CD8-positive, alpha-beta memory T cell (primary cell): ENCODE results near the gene PCK2. TPM values are rescaled to one million over a fixed set of nuclear protein-coding genes. Genes with fewer than 3 reads are reported as not detected.

Source experiments
- CTCF ChIA-PET: fragments of 350-600 bp; sonication (Branson Sonifier 250); formaldehyde crosslinking; loops from one replicate; lab custom pipeline; 2021; ENCODE audit warnings: antibody characterized with exemption; lab: Charles Lee
- POLR2A ChIA-PET: fragments of 350-600 bp; sonication (Branson Sonifier 250); formaldehyde crosslinking; loops from one replicate; lab custom pipeline; 2021; ENCODE audit warnings: antibody characterized with exemption; lab: Charles Lee
- DNase-seq, 5 donors: peaks; one replicate each; pipeline versions ENCODE4 v3.0.0 to v3.0.0-alpha.2; 2020 to 2022; ENCODE audit warnings: mixed read lengths in 1 of 5
- H3K27ac ChIP-seq: one replicate; pipeline ENCODE4 v1.7.0; 2013; ENCODE audit warnings: low read depth, mild to moderate bottlenecking, low read length, moderate library complexity
- H3K27me3 ChIP-seq: 2 replicates; pipeline ENCODE4 v1.7.0; 2013; ENCODE audit warnings: low read length, mild to moderate bottlenecking; ENCODE audit not compliant: insufficient read depth, poor library complexity, severe bottlenecking
- H3K36me3 ChIP-seq: 2 replicates; pipeline ENCODE4 v1.7.0; 2013; ENCODE audit warnings: mild to moderate bottlenecking, low read length, moderate library complexity; ENCODE audit not compliant: insufficient read depth
- H3K4me1 ChIP-seq: 2 replicates; pipeline ENCODE4 v1.7.0; 2013; ENCODE audit warnings: mild to moderate bottlenecking, low read length, moderate library complexity; ENCODE audit not compliant: insufficient read depth
- H3K4me3 ChIP-seq: 2 replicates; pipeline ENCODE4 v1.7.0; 2013; ENCODE audit warnings: mild to moderate bottlenecking, low read length
- H3K9me3 ChIP-seq: 2 replicates; pipeline ENCODE4 v1.7.0; 2013; ENCODE audit warnings: mild to moderate bottlenecking, low read length
- H3K27ac Mint-ChIP-seq, 8 donors: one replicate each; pipeline ENCODE4 v1.8.0; 2020 to 2021; ENCODE audit warnings: mixed read lengths in 8 of 8, mild to moderate bottlenecking in 6 of 8, inconsistent platforms in 3 of 8, moderate library complexity in 3 of 8
- H3K27me3 Mint-ChIP-seq, 2 donors: one replicate each; pipeline ENCODE4 v1.8.0; 2020 to 2021; ENCODE audit warnings: mixed read lengths in 2 of 2, mild to moderate bottlenecking in 1 of 2, moderate library complexity in 1 of 2
- H3K36me3 Mint-ChIP-seq, 3 donors: one replicate each; pipeline ENCODE4 v1.8.0; 2020 to 2021; ENCODE audit warnings: mixed read lengths in 3 of 3, inconsistent platforms in 1 of 3, mild to moderate bottlenecking in 1 of 3
- H3K4me1 Mint-ChIP-seq, 3 donors: one replicate each; pipeline ENCODE4 v1.8.0; 2020 to 2021; ENCODE audit warnings: mixed read lengths in 3 of 3, inconsistent platforms in 1 of 3, mild to moderate bottlenecking in 1 of 3
- H3K4me3 Mint-ChIP-seq, 7 donors: one replicate each; pipeline ENCODE4 v1.8.0; 2020 to 2021; ENCODE audit warnings: mixed read lengths in 7 of 7, mild to moderate bottlenecking in 6 of 7, moderate library complexity in 4 of 7, inconsistent platforms in 2 of 7
- H3K9me3 Mint-ChIP-seq, 5 donors: one replicate each; pipeline ENCODE4 v1.8.0; 2020 to 2022; ENCODE audit warnings: mixed read lengths in 5 of 5, mild to moderate bottlenecking in 3 of 5, moderate library complexity in 2 of 5, inconsistent platforms in 1 of 5
- polyA plus RNA-seq: library from polyadenylated mRNA; unstranded; fragments of 300-500 nt; fragmentation: Illumina TruSeq; gene quantifications from one replicate; pipeline ENCODE4 v1.2.3, GENCODE V29; 2021
- total RNA-seq, 2 experiments: library from RNA; stranded (reverse); gene quantifications; one replicate each; pipeline ENCODE4 v1.2.3, GENCODE V29; 2021

Gene PCK2
- total and polyA plus RNA-seq, 3 experiments from 2014 or later = 16.9 to 88.3 (median 79.6) TPM

DNA sequence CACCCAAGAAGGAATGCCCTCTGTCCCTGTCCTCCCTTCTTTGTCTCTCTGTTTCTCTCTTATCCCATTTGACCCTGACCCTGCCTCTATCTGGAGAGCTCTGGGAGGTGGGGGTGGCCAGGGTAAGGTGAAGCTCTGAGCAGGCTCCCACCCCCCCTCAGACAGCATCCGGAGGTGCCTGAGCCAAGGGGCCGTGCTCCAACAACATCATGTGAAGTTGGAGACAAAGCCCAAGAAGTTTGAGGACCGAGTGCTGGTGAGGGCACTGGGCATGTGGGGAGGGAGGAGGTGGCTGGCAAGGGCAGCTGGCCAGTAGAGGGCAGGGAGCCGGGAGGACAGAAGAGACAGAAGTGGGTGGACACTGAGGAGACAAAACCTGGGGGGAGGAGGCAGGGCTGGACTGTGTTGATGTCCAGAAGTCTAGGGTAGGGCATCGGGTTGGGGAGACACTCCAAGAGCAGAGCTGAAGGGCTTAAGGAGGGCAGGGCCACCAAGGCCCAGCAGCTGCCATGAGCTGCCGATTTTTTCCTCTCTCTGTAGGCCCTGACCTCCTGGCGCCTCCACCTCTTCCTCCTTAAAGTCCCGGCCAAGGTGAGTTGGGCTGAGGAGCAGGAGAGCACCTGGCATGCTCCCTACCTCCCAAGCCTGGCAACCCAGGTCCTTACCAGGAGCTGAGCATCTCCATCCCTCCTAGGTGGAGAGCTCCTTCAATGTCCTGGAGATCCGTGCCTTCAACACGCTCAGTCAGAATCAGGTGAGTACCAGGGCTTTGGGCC is 40.4 kb upstream of the PCK2 start:
- H3K4me1 ChIP-seq = peaks cover 9% of the 10 kb centered on the region
- peak overlapping the region; percentile 76 to 90 (median 83) for H3K4me3 Mint-ChIP-seq
- H3K4me3 ChIP-seq = no peak overlapping the region
- peaks cover 0 to 8% of the 10 kb centered on the region in 2 donors for H3K27me3 Mint-ChIP-seq
- H3K4me1 Mint-ChIP-seq = peaks cover 18 to 20% (median 20%) of the 10 kb centered on the region in 3 donors
- no peak overlapping the region for H3K27ac ChIP-seq
- peak overlapping the region in 2 of 8 donors; percentile 14 to 16 for H3K27ac Mint-ChIP-seq
- ChIA-PET POLR2A (interaction anchor here (0.6 to 1.2 kb wide), 2 partner anchors 27 to 54 kb away, joined by 3 to 5 read pairs; no protein-coding TSS in a partner anchor), CTCF (interaction anchor here (0.9 to 6.3 kb wide), 3 partner anchors 37 to 107 kb away, joined by 3 to 114 read pairs (median 4); no protein-coding TSS in a partner anchor)
- peaks cover 0 to 1% (median 0%) of the 10 kb centered on the region in 3 donors for H3K36me3 Mint-ChIP-seq
- H3K36me3 ChIP-seq = no peaks in the 10 kb centered on the region
- H3K9me3 Mint-ChIP-seq = no peaks in the 10 kb centered on the region
- DNase-seq = no peak
- no peaks in the 10 kb centered on the region for H3K9me3 ChIP-seq
- H3K27me3 ChIP-seq = no peaks in the 10 kb centered on the region

DNA sequence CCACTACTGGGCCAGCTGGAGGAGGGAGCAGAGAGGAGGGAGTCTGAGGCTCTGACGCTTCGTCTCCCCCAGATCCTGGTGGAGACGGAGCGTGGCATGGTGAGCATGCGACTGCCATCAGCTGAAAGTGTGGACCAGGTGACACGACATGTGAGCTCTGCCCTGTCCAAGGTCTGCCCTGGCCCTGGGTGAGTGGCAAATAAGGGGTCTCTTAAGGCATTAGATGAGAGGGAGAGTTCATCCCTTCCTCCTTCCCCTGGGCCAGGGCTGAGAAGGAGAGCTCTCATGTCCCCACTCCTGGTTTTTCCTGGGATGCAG is 39.8 kb upstream of the PCK2 start:
- H3K27me3 Mint-ChIP-seq = peaks cover 0 to 8% of the 10 kb centered on the region in 2 donors
- Histone ChIP-seq H3K4me1 (peaks cover 9% of the 10 kb centered on the region), H3K27ac (no peak overlapping the region), H3K4me3 (no peak overlapping the region), H3K9me3 (no peaks in the 10 kb centered on the region), H3K27me3 (no peaks in the 10 kb centered on the region), H3K36me3 (no peaks in the 10 kb centered on the region)
- H3K27ac Mint-ChIP-seq = no peak overlapping the region
- H3K4me1 Mint-ChIP-seq = peaks cover 18 to 20% (median 20%) of the 10 kb centered on the region in 3 donors
- no peaks in the 10 kb centered on the region for H3K9me3 Mint-ChIP-seq
- ChIA-PET CTCF (interaction anchor here (0.9 to 6.3 kb wide), 3 partner anchors 37 to 106 kb away, joined by 3 to 114 read pairs (median 4); no protein-coding TSS in a partner anchor), POLR2A (interaction anchor here (1.2 kb wide), 1 partner anchor 26 kb away, joined by 3 read pairs; no protein-coding TSS in a partner anchor)
- H3K4me3 Mint-ChIP-seq = peak overlapping the region in 1 of 7 donors; percentile 85
- H3K36me3 Mint-ChIP-seq = peaks cover 0 to 1% (median 0%) of the 10 kb centered on the region in 3 donors
- no peak for DNase-seq

DNA sequence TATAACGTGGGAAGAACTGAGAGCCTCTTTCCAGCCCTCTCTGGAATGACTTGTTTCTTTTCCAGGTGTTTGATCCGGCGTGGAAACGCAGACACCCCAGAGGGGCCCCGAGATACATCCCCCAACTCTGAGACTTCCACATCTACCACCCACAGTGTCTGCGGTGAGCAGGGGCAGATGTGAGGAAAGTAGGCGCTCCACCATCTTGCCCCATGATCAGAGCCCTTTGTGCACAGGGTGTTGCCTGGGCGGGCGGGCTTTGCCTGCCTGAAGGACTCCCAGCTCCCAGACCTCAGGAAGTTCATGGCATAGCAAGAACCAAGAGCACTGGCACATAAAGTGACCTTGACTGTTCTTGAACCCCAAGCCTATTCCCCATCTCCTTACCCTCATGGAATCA is 39.5 kb upstream of the PCK2 start:
- Histone ChIP-seq H3K4me3 (no peak overlapping the region), H3K9me3 (no peaks in the 10 kb centered on the region), H3K27ac (no peak overlapping the region), H3K36me3 (no peaks in the 10 kb centered on the region), H3K27me3 (no peaks in the 10 kb centered on the region), H3K4me1 (peaks cover 9% of the 10 kb centered on the region)
- Mint-ChIP-seq H3K9me3 (no peaks in the 10 kb centered on the region), H3K27me3 (peaks cover 0 to 8% of the 10 kb centered on the region in 2 donors), H3K4me3 (peak overlapping the region in 1 of 7 donors; percentile 16), H3K4me1 (peaks cover 18 to 20% (median 20%) of the 10 kb centered on the region in 3 donors), H3K36me3 (peaks cover 0 to 1% (median 0%) of the 10 kb centered on the region in 3 donors), H3K27ac (no peak overlapping the region)
- CTCF ChIA-PET = interaction anchor here (0.9 to 6.3 kb wide), 4 partner anchors 36 to 106 kb away, joined by 3 to 114 read pairs (median 59); partner anchors contain the start of gene PCK2
- no peak for DNase-seq
- POLR2A ChIA-PET = interaction anchor here (1.2 kb wide), 1 partner anchor 26 kb away, joined by 3 read pairs; no protein-coding TSS in a partner anchor

DNA sequence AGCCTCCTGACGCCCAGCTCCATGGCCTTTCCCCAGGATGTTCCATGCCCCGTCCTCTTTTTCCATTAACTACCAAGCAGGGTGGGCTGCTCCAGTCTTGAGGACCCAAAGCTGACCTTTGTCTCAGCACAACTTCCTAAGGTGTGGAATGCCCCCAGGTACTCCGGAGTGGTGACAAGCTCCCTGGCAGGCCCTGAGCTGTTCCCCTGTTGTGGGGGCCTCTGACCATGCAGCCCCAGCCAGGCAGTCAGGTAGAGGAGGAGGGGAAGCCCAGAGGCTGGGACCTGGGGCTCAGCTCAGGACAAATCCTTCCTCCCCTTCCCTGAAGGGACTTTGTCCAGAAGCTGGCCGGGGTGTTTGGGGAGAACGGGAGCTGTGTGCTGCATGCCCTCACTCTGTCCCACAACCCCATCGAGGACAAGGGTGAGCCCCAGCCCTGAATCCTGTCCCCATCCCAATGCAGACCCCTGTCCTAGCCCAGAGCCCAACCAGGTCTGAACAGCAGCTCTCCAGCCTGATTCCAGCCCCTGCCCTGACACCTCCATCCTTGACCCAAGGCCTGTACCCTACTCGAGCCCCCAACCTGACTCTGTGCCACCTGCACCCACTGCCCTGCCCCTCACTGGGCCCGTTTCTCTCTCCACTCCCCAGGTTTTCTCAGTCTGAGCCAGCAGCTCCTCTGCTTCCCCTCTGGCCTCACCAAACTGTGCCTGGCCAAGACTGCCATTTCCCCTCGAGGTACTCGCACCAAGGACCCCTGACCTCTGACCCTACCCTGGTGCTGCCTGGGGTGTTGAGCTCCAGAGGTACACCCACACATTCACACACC is 37.9 kb upstream of the PCK2 start:
- ChIA-PET POLR2A (interaction anchor here (1.2 kb wide), 1 partner anchor 25 kb away, joined by 5 read pairs; no protein-coding TSS in a partner anchor), CTCF (interaction anchor here (3.1 to 6.3 kb wide), 5 partner anchors 27 to 105 kb away, joined by 18 to 114 read pairs (median 67); partner anchors contain the start of genes DCAF11, IRF9, NRL and PCK2)
- peak overlapping the region in 1 of 8 donors; percentile 58 for H3K27ac Mint-ChIP-seq
- peaks cover 0 to 8% of the 10 kb centered on the region in 2 donors for H3K27me3 Mint-ChIP-seq
- no peak overlapping the region for H3K4me3 ChIP-seq
- no peak overlapping the region for H3K27ac ChIP-seq
- no peaks in the 10 kb centered on the region for H3K36me3 ChIP-seq
- no peaks in the 10 kb centered on the region for H3K27me3 ChIP-seq
- no peak for DNase-seq
- no peaks in the 10 kb centered on the region for H3K9me3 ChIP-seq
- peaks cover 0 to 1% (median 0%) of the 10 kb centered on the region in 3 donors for H3K36me3 Mint-ChIP-seq
- no peaks in the 10 kb centered on the region for H3K9me3 Mint-ChIP-seq
- peaks cover 15 to 17% (median 17%) of the 10 kb centered on the region in 3 donors for H3K4me1 Mint-ChIP-seq
- H3K4me3 Mint-ChIP-seq = no peak overlapping the region
- H3K4me1 ChIP-seq = peaks cover 9% of the 10 kb centered on the region

DNA sequence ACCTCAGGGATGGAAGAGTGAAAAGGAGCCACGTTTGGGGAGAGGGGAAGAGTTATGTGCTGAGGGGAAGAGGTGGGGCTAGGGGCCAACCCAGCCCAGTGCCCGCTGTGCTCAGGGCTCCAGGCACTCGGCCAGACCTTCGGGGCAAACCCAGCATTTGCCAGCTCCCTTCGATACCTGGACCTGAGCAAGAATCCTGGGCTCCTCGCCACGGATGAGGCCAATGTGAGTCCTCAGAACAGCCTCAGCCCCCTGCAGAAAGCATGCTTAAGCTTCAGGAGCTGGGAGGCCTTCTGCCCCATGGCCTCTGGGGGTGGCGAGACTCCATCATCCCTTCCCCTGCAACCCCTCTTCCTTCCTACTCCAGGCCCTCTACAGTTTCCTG is 37.3 kb upstream of the PCK2 start:
- H3K4me1 Mint-ChIP-seq = peaks cover 13 to 16% (median 14%) of the 10 kb centered on the region in 3 donors
- H3K36me3 ChIP-seq = no peaks in the 10 kb centered on the region
- H3K9me3 Mint-ChIP-seq = no peaks in the 10 kb centered on the region
- H3K27ac ChIP-seq = no peak overlapping the region
- peak overlapping the region in 1 of 8 donors; percentile 58 for H3K27ac Mint-ChIP-seq
- DNase-seq = no peak
- ChIA-PET POLR2A (interaction anchor here (0.5 to 1.2 kb wide), 2 partner anchors 24 to 171 kb away, joined by 3 to 5 read pairs; no protein-coding TSS in a partner anchor), CTCF (interaction anchor here (1.2 to 6.3 kb wide), 8 partner anchors 10 to 104 kb away, joined by 3 to 114 read pairs (median 20); partner anchors contain the start of genes DCAF11, IRF9, NRL and PCK2)
- H3K4me3 Mint-ChIP-seq = no peak overlapping the region
- no peak overlapping the region for H3K4me3 ChIP-seq
- no peaks in the 10 kb centered on the region for H3K27me3 ChIP-seq
- H3K9me3 ChIP-seq = no peaks in the 10 kb centered on the region
- peaks cover 0 to 1% (median 0%) of the 10 kb centered on the region in 3 donors for H3K36me3 Mint-ChIP-seq
- H3K27me3 Mint-ChIP-seq = peaks cover 0 to 8% of the 10 kb centered on the region in 2 donors
- H3K4me1 ChIP-seq = peaks cover 9% of the 10 kb centered on the region

DNA sequence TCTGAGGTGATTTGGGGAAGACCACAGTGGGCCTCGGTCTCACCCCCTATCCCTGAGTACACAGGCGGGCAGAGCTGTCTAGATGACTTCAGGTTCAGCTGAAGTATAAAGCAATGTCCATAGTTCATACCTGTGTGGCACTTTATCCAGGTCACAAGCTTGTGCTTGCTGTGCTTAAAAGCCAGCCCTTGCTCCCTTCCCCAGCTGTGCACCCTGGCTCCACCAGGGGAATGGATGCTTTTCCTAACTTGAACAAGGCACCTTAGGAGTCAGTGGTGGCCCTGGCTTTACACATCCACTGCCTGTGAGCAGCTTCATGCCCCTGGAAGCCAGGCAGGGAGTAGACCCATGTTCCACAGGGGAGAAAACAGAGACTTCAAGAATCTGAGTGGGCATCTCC is 36.8 kb upstream of the PCK2 start:
- no peaks in the 10 kb centered on the region for H3K27me3 ChIP-seq
- Mint-ChIP-seq H3K9me3 (no peaks in the 10 kb centered on the region), H3K27ac (no peak overlapping the region), H3K4me1 (peaks cover 13 to 16% (median 14%) of the 10 kb centered on the region in 3 donors), H3K4me3 (no peak overlapping the region), H3K36me3 (peaks cover 0 to 1% (median 0%) of the 10 kb centered on the region in 3 donors), H3K27me3 (peaks cover 0 to 8% of the 10 kb centered on the region in 2 donors)
- ChIA-PET CTCF (interaction anchor here (1.1 to 6.3 kb wide), 12 partner anchors 10 to 249 kb away, joined by 3 to 114 read pairs (median 5); partner anchors contain the start of genes DCAF11, IRF9, NRL and PCK2), POLR2A (interaction anchor here (0.5 kb wide), 1 partner anchor 171 kb away, joined by 3 read pairs; no protein-coding TSS in a partner anchor)
- H3K4me1 ChIP-seq = peaks cover 9% of the 10 kb centered on the region
- H3K9me3 ChIP-seq = no peaks in the 10 kb centered on the region
- H3K27ac ChIP-seq = no peak overlapping the region
- H3K4me3 ChIP-seq = no peak overlapping the region
- no peaks in the 10 kb centered on the region for H3K36me3 ChIP-seq
- DNase-seq = no peak

DNA sequence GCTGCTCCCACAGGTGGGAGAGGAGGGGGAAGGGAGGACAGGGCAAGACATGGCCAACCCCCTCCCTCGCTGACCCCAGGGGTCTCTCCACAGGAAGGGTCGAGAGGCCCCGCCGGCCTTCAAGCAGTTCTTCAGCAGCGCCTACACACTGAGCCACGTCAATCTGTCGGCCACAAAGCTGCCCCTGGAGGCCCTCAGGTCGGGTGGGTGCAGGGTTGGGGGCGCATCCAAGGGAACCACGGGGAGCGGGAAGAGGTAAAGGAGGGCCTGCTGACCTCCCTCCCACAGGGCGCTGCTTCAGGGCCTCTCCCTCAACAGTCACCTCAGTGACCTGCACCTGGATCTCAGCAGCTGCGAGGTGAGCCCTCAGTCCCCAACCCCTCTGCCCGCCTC is 36.2 kb upstream of the PCK2 start:
- no peaks in the 10 kb centered on the region for H3K9me3 Mint-ChIP-seq
- DNase-seq = no peak
- peaks cover 0 to 1% (median 0%) of the 10 kb centered on the region in 3 donors for H3K36me3 Mint-ChIP-seq
- no peaks in the 10 kb centered on the region for H3K36me3 ChIP-seq
- peak overlapping the region in 2 of 8 donors; percentile 85 to 86 for H3K27ac Mint-ChIP-seq
- no peak overlapping the region for H3K27ac ChIP-seq
- H3K9me3 ChIP-seq = no peaks in the 10 kb centered on the region
- CTCF ChIA-PET = interaction anchor here (0.9 to 6.3 kb wide), 16 partner anchors 11 to 249 kb away, joined by 3 to 114 read pairs (median 4); partner anchors contain the start of genes DCAF11, DHRS4L2, IRF9 and NRL
- POLR2A ChIA-PET = interaction anchor here (0.6 to 1.1 kb wide), 2 partner anchors 23 to 68 kb away, joined by 3 to 4 read pairs; no protein-coding TSS in a partner anchor
- H3K4me1 ChIP-seq = peaks cover 4% of the 10 kb centered on the region
- peaks cover 0 to 5% of the 10 kb centered on the region in 2 donors for H3K27me3 Mint-ChIP-seq
- peak overlapping the region in 1 of 7 donors; percentile 22 for H3K4me3 Mint-ChIP-seq
- peaks cover 8 to 13% (median 9%) of the 10 kb centered on the region in 3 donors for H3K4me1 Mint-ChIP-seq
- H3K27me3 ChIP-seq = no peaks in the 10 kb centered on the region
- H3K4me3 ChIP-seq = no peak overlapping the region
